Left renal cortex interstitium (tissue), 4 donors: Measurements from ENCODE around the gene ACADM. TPM values are rescaled to one million over a fixed set of nuclear protein-coding genes. Genes with fewer than 3 reads are reported as not detected.
"Not testable (repeated sequence)": the region's sequence is repeated elsewhere in the genome, so short reads cannot be mapped to it uniquely, and the experiment has no call there.

Source experiments
- DNase-seq, 4 donors: peaks; one replicate each; pipeline ENCODE4 v3.0.0-alpha.2; 2013; ENCODE audit warnings: low read depth in 4 of 4, low spot score in 2 of 4, missing footprints in 1 of 4
- polyA plus RNA-seq, 4 donors: library from polyadenylated mRNA; unstranded; fragments of 120-200 nt; gene quantifications; one replicate each; pipeline ENCODE4 v1.2.1, GENCODE V29; 2013; ENCODE audit not compliant: insufficient read length in 4 of 4

Gene ACADM
- 100 to 1,000 TPM; 109 to 147 (median 127) TPM for polyA plus RNA-seq

GRCh38 chr1:75724472-75725022 lies at the start of gene ACADM:
TSS of gene ACADM (plus strand) at chr1:75724709. CDS start at chr1:75724788, 79 bp downstream.
- DNase-seq, result peak; percentile 65 to 81 (median 78)

- no peak for DNase-seq
Measured at GRCh38 chr1:75677443-75677842, 47.1 kb upstream of the ACADM start.

- DNase-seq, result not testable (repeated sequence)
Measured at GRCh38 chr1:75677964-75678363, 46.5 kb upstream of the ACADM start.

- no peak for DNase-seq
Measured at GRCh38 chr1:75690547-75690946, 34.0 kb upstream of the ACADM start.

GRCh38 chr1:75693551-75693950 lies 31.0 kb upstream of the ACADM start:
- no peak for DNase-seq

- no peak for DNase-seq
Measured at GRCh38 chr1:75696000-75696399, 28.5 kb upstream of the ACADM start.

- DNase-seq, result no peak
Measured at GRCh38 chr1:75707191-75707590, 17.3 kb upstream of the ACADM start.

- no peak for DNase-seq
Measured at GRCh38 chr1:75708910-75709309, 15.6 kb upstream of the ACADM start.

- DNase-seq, result no peak
Measured at GRCh38 chr1:75710832-75711231, 13.7 kb upstream of the ACADM start.

GRCh38 chr1:75711846-75712245 lies 12.7 kb upstream of the ACADM start:
- DNase-seq, result no peak

GRCh38 chr1:75712306-75712705 lies 12.2 kb upstream of the ACADM start:
- DNase-seq, result no peak

GRCh38 chr1:75719810-75720209 lies 4.7 kb upstream of the ACADM start:
- DNase-seq, result no peak

- no peak for DNase-seq
Measured at GRCh38 chr1:75720325-75720724, 4.2 kb upstream of the ACADM start.

GRCh38 chr1:75720820-75721219 lies 3.7 kb upstream of the ACADM start:
- no peak for DNase-seq

- not testable (repeated sequence) for DNase-seq
Measured at GRCh38 chr1:75722246-75722645, 2.3 kb upstream of the ACADM start.

GRCh38 chr1:75722966-75723365 lies 1.5 kb upstream of the ACADM start:
- DNase-seq, result no peak

- peak; percentile 57 to 77 (median 58) for DNase-seq
Measured at GRCh38 chr1:75723989-75724471, 479 bp upstream of the ACADM start.

- peak in 1 of 4 donors; percentile 11 for DNase-seq
Measured at GRCh38 chr1:75725266-75725665, 757 bp downstream of the ACADM start.

- DNase-seq, result peak in 1 of 4 donors; percentile 2
Measured at GRCh38 chr1:75725861-75726361, 1.4 kb downstream of the ACADM start.

GRCh38 chr1:75727571-75727970 lies 3.1 kb downstream of the ACADM start:
- no peak for DNase-seq

GRCh38 chr1:75730432-75730831 lies 5.9 kb downstream of the ACADM start:
- no peak for DNase-seq

GRCh38 chr1:75731881-75732280 lies 7.4 kb downstream of the ACADM start:
- no peak for DNase-seq

- no peak for DNase-seq
Measured at GRCh38 chr1:75732703-75733102, 8.2 kb downstream of the ACADM start.
